ENCODE measurements around the gene ICE1. TPM values are rescaled to one million over a fixed set of nuclear protein-coding genes. Genes with fewer than 3 reads are reported as not detected.

ICE1 gene
- total RNA-seq, 1 donor from 2014 or later = 13.5 TPM

- Histone ChIP-seq H3K27me3 (no peaks in the 10 kb centered on the region), H3K36me3 (peaks cover 56 to 85% of the 10 kb centered on the region in 2 donors), H3K4me1 (no peaks in the 10 kb centered on the region), H3K27ac (no peak overlapping the region), H3K4me3 (no peak overlapping the region), H3K9me3 (no peaks in the 10 kb centered on the region)
- no peak for DNase-seq (ENCODE audit: low spot score in 2 of 2)
- no peak for TF ChIP-seq CTCF (IDR thresholded peaks at IDR 0.05)
- intact Hi-C loops (cut with DNase I) = no loop called here
Measured at GRCh38 chr5:5464036-5464715, 41.7 kb downstream of the ICE1 start.

GRCh38 chr5:5466227-5466626, 43.8 kb downstream of the ICE1 start:
- peaks cover 41 to 68% of the 10 kb centered on the region in 2 donors for H3K36me3 ChIP-seq
- H3K9me3 ChIP-seq = no peaks in the 10 kb centered on the region
- no peak for DNase-seq (ENCODE audit: low spot score in 2 of 2)
- no peaks in the 10 kb centered on the region for H3K4me1 ChIP-seq
- TF ChIP-seq CTCF (IDR thresholded peaks at IDR 0.05) = no peak
- intact Hi-C loops (cut with DNase I) = no loop called here
- no peak overlapping the region for H3K27ac ChIP-seq
- H3K4me3 ChIP-seq = no peak overlapping the region
- no peaks in the 10 kb centered on the region for H3K27me3 ChIP-seq

GRCh38 chr5:5467737-5468136, 45.3 kb downstream of the ICE1 start:
- Histone ChIP-seq H3K27ac (no peak overlapping the region), H3K27me3 (no peaks in the 10 kb centered on the region), H3K36me3 (peaks cover 31 to 53% of the 10 kb centered on the region in 2 donors), H3K9me3 (no peaks in the 10 kb centered on the region), H3K4me1 (no peaks in the 10 kb centered on the region), H3K4me3 (no peak overlapping the region)
- TF ChIP-seq CTCF (IDR thresholded peaks at IDR 0.05) = no peak
- intact Hi-C loops (cut with DNase I) = no loop called here
- DNase-seq (ENCODE audit: low spot score in 2 of 2) = no peak

GRCh38 chr5:5470933-5471332, 48.5 kb downstream of the ICE1 start:
- no peak overlapping the region for H3K27ac ChIP-seq
- H3K36me3 ChIP-seq = peaks cover 34 to 61% of the 10 kb centered on the region in 2 donors
- no peaks in the 10 kb centered on the region for H3K27me3 ChIP-seq
- TF ChIP-seq CTCF (IDR thresholded peaks at IDR 0.05) = no peak
- H3K4me1 ChIP-seq = no peaks in the 10 kb centered on the region
- intact Hi-C loops (cut with DNase I) = no loop called here
- H3K4me3 ChIP-seq = no peak overlapping the region
- no peaks in the 10 kb centered on the region for H3K9me3 ChIP-seq
- DNase-seq (ENCODE audit: low spot score in 2 of 2) = no peak

GRCh38 chr5:5473226-5473625, 50.7 kb downstream of the ICE1 start:
- no peaks in the 10 kb centered on the region for H3K27me3 ChIP-seq
- no peak for TF ChIP-seq CTCF (IDR thresholded peaks at IDR 0.05)
- H3K36me3 ChIP-seq = peaks cover 26 to 64% of the 10 kb centered on the region in 2 donors
- H3K9me3 ChIP-seq = no peaks in the 10 kb centered on the region
- no peak overlapping the region for H3K4me3 ChIP-seq
- intact Hi-C loops (cut with DNase I) = no loop called here
- no peak for DNase-seq (ENCODE audit: low spot score in 2 of 2)
- no peaks in the 10 kb centered on the region for H3K4me1 ChIP-seq
- no peak overlapping the region for H3K27ac ChIP-seq

GRCh38 chr5:5474961-5475360, 52.5 kb downstream of the ICE1 start:
- H3K9me3 ChIP-seq = no peaks in the 10 kb centered on the region

More at GRCh38 chr5:5474961-5475360, 52.5 kb downstream of the ICE1 start:
- H3K4me3 ChIP-seq = no peak overlapping the region
- no peaks in the 10 kb centered on the region for H3K4me1 ChIP-seq
- H3K27me3 ChIP-seq = no peaks in the 10 kb centered on the region
- intact Hi-C loops (cut with DNase I) = no loop called here
- H3K27ac ChIP-seq = no peak overlapping the region
- H3K36me3 ChIP-seq = peaks cover 29 to 58% of the 10 kb centered on the region in 2 donors
- no peak for TF ChIP-seq CTCF (IDR thresholded peaks at IDR 0.05)
- DNase-seq (ENCODE audit: low spot score in 2 of 2) = no peak
